ENCODE data around the gene PADI6. TPM values are rescaled to one million over a fixed set of nuclear protein-coding genes. Genes with fewer than 3 reads are reported as not detected.

Gene PADI6
- total and polyA plus RNA-seq, 9 of the 15 experiments (the other 6 are each of a cell fraction or from before 2014, with no cell fraction given): not detected

DNA sequence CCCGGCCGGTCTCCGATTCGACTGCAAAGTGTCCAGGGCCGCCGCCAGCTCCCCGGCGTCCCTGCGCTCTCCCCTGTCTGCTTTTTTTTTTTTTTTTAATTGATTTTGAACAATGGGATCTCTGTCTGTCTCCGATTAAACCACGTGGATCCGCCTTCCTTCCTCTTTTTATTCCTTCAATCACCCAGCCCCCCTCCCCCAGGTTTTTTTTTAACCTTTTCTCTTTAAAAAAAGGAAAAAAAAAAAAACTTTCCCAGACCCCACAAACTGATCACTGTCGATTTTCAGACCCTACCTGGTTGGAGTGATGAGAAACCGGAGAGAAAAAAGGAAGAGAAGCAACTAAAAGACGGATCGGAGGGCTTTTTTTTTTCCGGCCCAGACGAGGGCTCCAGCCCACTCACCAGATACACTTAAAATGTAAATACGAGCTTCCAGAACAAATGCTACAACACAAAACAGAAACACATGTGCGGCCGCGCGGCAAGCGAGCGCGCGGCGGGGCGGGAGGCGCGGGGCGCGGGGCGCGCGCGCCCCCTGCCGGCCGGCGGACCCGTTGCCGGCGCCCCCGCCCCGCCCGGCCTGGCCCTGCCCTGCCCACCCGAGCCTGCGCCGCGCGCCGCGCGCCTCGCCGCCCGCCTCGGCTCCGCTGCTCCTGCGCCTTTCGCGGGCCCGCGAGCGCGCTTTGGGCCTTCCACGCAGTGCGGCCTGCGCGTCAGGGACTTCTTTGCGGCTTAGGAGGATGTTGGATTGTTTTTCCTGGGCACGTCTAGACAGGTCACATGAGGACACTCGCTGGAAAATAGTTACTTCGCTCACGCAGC, 67.5 kb downstream of the PADI6 start, which contains the start of gene RCC2:
RCC2 (minus strand) TSS at position 428 of the 824 bp plus-strand sequence. CDS start 1,163 bp downstream, outside the sequence.
- Histone ChIP-seq H3K9me3 (replicated peaks; ENCODE audit: control insufficient read depth, insufficient read depth, low read depth, low read length) (no peaks in the 10 kb centered on the region), H3K4me3 (peak within 1 kb of the TSS; percentile 97), H2AFZ (ENCODE audit: low read depth, low read length) (peak within 1 kb of the TSS; percentile 93), H3K27me3 (ENCODE audit: control insufficient read depth in 2 of 2, insufficient read depth in 2 of 2, low read length in 2 of 2) (no peaks in the 10 kb centered on the region; a peak in 1 of 5 replicates), H3K9me1 (ENCODE audit: control insufficient read depth, insufficient read depth, low read length) (no peaks in the 10 kb centered on the region), H3K4me1 (replicated peaks in 1 of 2; ENCODE audit: control insufficient read depth in 2 of 2, insufficient read depth in 2 of 2, low read length in 2 of 2) (peaks cover 24 to 37% of the 10 kb centered on the region in 2 experiments; a peak in 4 of 5 replicates), H3K36me3 (ENCODE audit: control insufficient read depth, insufficient read depth, low read length) (peaks cover 29% of the 10 kb centered on the region), H3K27ac (ENCODE audit: extremely low read depth, low read depth, low read length) (peak within 1 kb of the TSS; percentile 92), H4K20me1 (replicated peaks; ENCODE audit: control insufficient read depth, insufficient read depth, low read length) (peaks cover 14% of the 10 kb centered on the region), H3K4me2 (ENCODE audit: insufficient read depth, low read length) (peak within 1 kb of the TSS; percentile 98), H3K79me2 (ENCODE audit: control insufficient read depth, insufficient read depth, low read length) (peaks cover 57% of the 10 kb centered on the region), H3K9ac (ENCODE audit: insufficient read depth in 1 of 2, low read depth in 2 of 2, low read length in 2 of 2) (peak within 1 kb of the TSS; percentile 95 to 97)
- FAIRE-seq (no peak), ATAC-seq (peak; percentile 80), DNase-seq (ENCODE audit: extremely low read depth in 1 of 4, low spot score in 3 of 4) (peak; percentile 87 to 92 (median 92))
- intact Hi-C loops (cut with micrococcal nuclease): loop anchor here (5.0 kb wide), 1 partner anchor 48 kb away; no protein-coding TSS in a partner anchor
- in situ Hi-C loops (cut with MboI): no loop called here
- 0% methylated on average over 31 of the region's 75 CpGs for WGBS (ENCODE audit: insufficient coverage, low coverage, missing lambda C conversion rate)
- ChIA-PET CTCF (ENCODE audit: low intra/inter-chr PET ratio) (no interaction called here), POLR2A (interaction anchor here (0.7 to 2.2 kb wide), 9 partner anchors 8 to 46 kb away, joined by 3 to 7 read pairs (median 4); no protein-coding TSS in a partner anchor)
- BruUV-seq (replicated peaks): TSS peak; percentile 35
- TF ChIP-seq UBTF (IDR thresholded peaks at IDR 0.05; ENCODE audit: borderline replicate concordance in 1 of 2, low read depth in 2 of 2, low read length in 2 of 2) (peak; percentile 43 to 84; a peak in 2 of 4 replicates), CTBP1 (IDR thresholded peaks at IDR 0.05; ENCODE audit: borderline replicate concordance) (peak; percentile 77), KHSRP (IDR thresholded peaks at IDR 0.05) (no peak), ZNF551 (CRISPR knock-in tag; IDR thresholded peaks at IDR 0.05) (no peak), E2F5 (CRISPR knock-in tag; IDR thresholded peaks at IDR 0.05) (no peak), TEAD1 (CRISPR knock-in tag; IDR thresholded peaks at IDR 0.05) (no peak; a peak in 1 of 4 replicates), ATF4 (CRISPR knock-in tag; IDR thresholded peaks at IDR 0.05) (no peak), ZEB2 (IDR thresholded peaks at IDR 0.05) (no peak), NR2F6 (CRISPR knock-in tag; IDR thresholded peaks at IDR 0.05) (no peak), CBX5 (IDR thresholded peaks at IDR 0.05; ENCODE audit: borderline replicate concordance, low read depth) (no peak), POLR3G (IDR thresholded peaks at IDR 0.05; ENCODE audit: extremely low read depth, insufficient read length, insufficient replicate concordance) (no peak), ZFP1 (CRISPR knock-in tag; IDR thresholded peaks at IDR 0.05) (no peak), ZNF253 (CRISPR knock-in tag; conservative IDR thresholded peaks at IDR 0.05) (no peak)
- TF ChIP-seq, protein P1, sequence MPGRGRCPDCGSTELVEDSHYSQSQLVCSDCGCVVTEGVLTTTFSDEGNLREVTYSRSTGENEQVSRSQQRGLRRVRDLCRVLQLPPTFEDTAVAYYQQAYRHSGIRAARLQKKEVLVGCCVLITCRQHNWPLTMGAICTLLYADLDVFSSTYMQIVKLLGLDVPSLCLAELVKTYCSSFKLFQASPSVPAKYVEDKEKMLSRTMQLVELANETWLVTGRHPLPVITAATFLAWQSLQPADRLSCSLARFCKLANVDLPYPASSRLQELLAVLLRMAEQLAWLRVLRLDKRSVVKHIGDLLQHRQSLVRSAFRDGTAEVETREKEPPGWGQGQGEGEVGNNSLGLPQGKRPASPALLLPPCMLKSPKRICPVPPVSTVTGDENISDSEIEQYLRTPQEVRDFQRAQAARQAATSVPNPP (IDR thresholded peaks at IDR 0.05; ENCODE audit: borderline replicate concordance, insufficient read depth, insufficient read length): no peak
